ENCODE data around the gene SMOC2. TPM values are rescaled to one million over a fixed set of nuclear protein-coding genes. Genes with fewer than 3 reads are reported as not detected.

Gene SMOC2
- total RNA-seq, 1 experiment from 2014 or later: 2.1 TPM

DNA sequence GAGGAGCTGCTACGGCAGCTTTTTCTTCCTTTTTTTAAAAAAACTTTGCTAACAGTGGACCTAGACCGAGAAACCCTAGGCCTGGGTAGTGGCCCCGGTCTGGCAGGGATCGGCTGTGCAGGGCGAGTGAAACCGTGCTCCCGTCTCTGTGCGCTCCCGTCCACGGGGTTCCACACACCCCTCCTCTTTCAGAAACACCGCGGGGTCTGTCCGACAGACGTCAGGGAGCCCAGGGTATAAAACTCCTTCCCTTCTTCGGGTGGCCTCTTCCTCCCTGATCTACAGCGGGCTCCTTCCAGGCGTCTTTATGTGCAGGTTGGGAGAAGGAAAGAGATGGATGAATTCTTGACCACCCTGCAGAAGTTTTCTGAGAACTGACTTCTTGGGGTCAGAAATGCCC lies 27.1 kb upstream of the SMOC2 start:
- H3K23ac ChIP-seq (ENCODE audit: insufficient read length, low read depth, low read length): no peak overlapping the region
- no peak overlapping the region for H3K56ac ChIP-seq (ENCODE audit: insufficient read length, low read depth, low read length)
- H3K27me3 ChIP-seq (ENCODE audit: insufficient read depth, low read length): no peaks in the 10 kb centered on the region
- H3K9ac ChIP-seq (ENCODE audit: extremely low read depth, insufficient read length, low read length): no peak overlapping the region
- H2BK12ac ChIP-seq (ENCODE audit: insufficient read length, low read depth, low read length): no peak overlapping the region
- H3K4me1 Mint-ChIP-seq: peaks cover 6 to 15% of the 10 kb centered on the region in 2 experiments
- H3K79me1 ChIP-seq (ENCODE audit: insufficient read depth, low read depth, low read length, poor library complexity, severe bottlenecking): no peaks in the 10 kb centered on the region
- no peak overlapping the region for H2AFZ ChIP-seq (ENCODE audit: low read length)
- H4K8ac ChIP-seq (replicated peaks; ENCODE audit: insufficient read length, low read depth, low read length): no peak overlapping the region
- no peaks in the 10 kb centered on the region for H3K23me2 ChIP-seq (ENCODE audit: insufficient read length, low read depth, low read length, poor library complexity, severe bottlenecking)
- H3K9me3 ChIP-seq (ENCODE audit: control insufficient read depth, low read depth, low read length): no peaks in the 10 kb centered on the region
- H3K4me2 ChIP-seq (ENCODE audit: insufficient read depth, insufficient read length, low read length): no peak overlapping the region
- no peak overlapping the region for H3K27ac Mint-ChIP-seq
- H2BK120ac ChIP-seq (ENCODE audit: low read depth, low read length, poor library complexity, severe bottlenecking): no peak overlapping the region
- H3K27me3 Mint-ChIP-seq (ENCODE audit: low read depth): peaks cover 3% of the 10 kb centered on the region
- H2BK5ac ChIP-seq (ENCODE audit: insufficient read length, low read length): no peak overlapping the region
- H2AK5ac ChIP-seq (ENCODE audit: insufficient read length, low read length): no peak overlapping the region
- DNase-seq: no peak
- no peaks in the 10 kb centered on the region for H3K9me3 Mint-ChIP-seq
- no peak overlapping the region for H4K91ac ChIP-seq (ENCODE audit: insufficient read length, low read depth, low read length)
- H3K4ac ChIP-seq (ENCODE audit: low read depth, low read length): no peak overlapping the region
- H3K27ac ChIP-seq (ENCODE audit: insufficient read length, low read depth, low read length): no peak overlapping the region
- no peak overlapping the region for H3K4me3 Mint-ChIP-seq
- H3K18ac ChIP-seq (ENCODE audit: insufficient read length, low read depth, low read length): no peak overlapping the region
- WGBS (ENCODE audit: extremely low coverage, insufficient read length, low lambda C conversion rate): no CpG with 5 or more reads among the region's 17 CpGs
- H3K36me3 Mint-ChIP-seq (ENCODE audit: insufficient read depth in 1 of 3, low read depth in 3 of 3): no peaks in the 10 kb centered on the region
- no peaks in the 10 kb centered on the region for H3K4me1 ChIP-seq (ENCODE audit: insufficient read depth, low read length)
- H3T11ph ChIP-seq (ENCODE audit: low read length): no peak overlapping the region
- no peak overlapping the region for H4K5ac ChIP-seq (ENCODE audit: insufficient read length, low read depth, low read length)
- H4K20me1 ChIP-seq (ENCODE audit: control insufficient read depth, insufficient read depth, insufficient read length): no peaks in the 10 kb centered on the region
- no peak overlapping the region for H3K14ac ChIP-seq (ENCODE audit: insufficient read depth, low read length)
- H2BK20ac ChIP-seq (ENCODE audit: low read depth, low read length, poor library complexity, severe bottlenecking): no peak overlapping the region
- no peak overlapping the region for H2BK15ac ChIP-seq (ENCODE audit: low read depth, low read length)
- no peaks in the 10 kb centered on the region for H3K79me2 ChIP-seq (ENCODE audit: insufficient read depth, low read length)
- TF ChIP-seq, protein P1, sequence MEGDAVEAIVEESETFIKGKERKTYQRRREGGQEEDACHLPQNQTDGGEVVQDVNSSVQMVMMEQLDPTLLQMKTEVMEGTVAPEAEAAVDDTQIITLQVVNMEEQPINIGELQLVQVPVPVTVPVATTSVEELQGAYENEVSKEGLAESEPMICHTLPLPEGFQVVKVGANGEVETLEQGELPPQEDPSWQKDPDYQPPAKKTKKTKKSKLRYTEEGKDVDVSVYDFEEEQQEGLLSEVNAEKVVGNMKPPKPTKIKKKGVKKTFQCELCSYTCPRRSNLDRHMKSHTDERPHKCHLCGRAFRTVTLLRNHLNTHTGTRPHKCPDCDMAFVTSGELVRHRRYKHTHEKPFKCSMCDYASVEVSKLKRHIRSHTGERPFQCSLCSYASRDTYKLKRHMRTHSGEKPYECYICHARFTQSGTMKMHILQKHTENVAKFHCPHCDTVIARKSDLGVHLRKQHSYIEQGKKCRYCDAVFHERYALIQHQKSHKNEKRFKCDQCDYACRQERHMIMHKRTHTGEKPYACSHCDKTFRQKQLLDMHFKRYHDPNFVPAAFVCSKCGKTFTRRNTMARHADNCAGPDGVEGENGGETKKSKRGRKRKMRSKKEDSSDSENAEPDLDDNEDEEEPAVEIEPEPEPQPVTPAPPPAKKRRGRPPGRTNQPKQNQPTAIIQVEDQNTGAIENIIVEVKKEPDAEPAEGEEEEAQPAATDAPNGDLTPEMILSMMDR (conservative IDR thresholded peaks at IDR 0.05): no peak
